Inflammatory macrophage (primary cell): ENCODE data around the gene TBX10.
A peak's percentile ranks its signal among the peaks of the same experiment; 100 is the strongest.
"Not testable (repeated sequence)": the region's sequence is repeated elsewhere in the genome, so short reads cannot be mapped to it uniquely, and the experiment has no call there.

Source experiments
- DNase-seq, 2 donors: peaks; one replicate each; pipeline ENCODE4 v3.0.0-alpha.2; 2020 to 2022

Gene TBX10

GRCh38 chr11:67630228-67630942 is 9.2 kb downstream of the TBX10 start:
- DNase-seq = peak; percentile 98

GRCh38 chr11:67629386-67630227 is 10.0 kb downstream of the TBX10 start, which contains the start of gene NUDT8:
Gene NUDT8 (minus strand): TSS chr11:67629937. CDS start chr11:67629911, 26 bp downstream.
- DNase-seq = peak; percentile 76 to 87

GRCh38 chr11:67628710-67629385 is 10.7 kb downstream of the TBX10 start:
- no peak for DNase-seq

GRCh38 chr11:67627812-67628624 is 11.5 kb downstream of the TBX10 start:
- DNase-seq = no peak

GRCh38 chr11:67627441-67627811 is 12.1 kb downstream of the TBX10 start:
- DNase-seq = no peak

GRCh38 chr11:67626970-67627369 is 12.6 kb downstream of the TBX10 start:
- DNase-seq = no peak

- not testable (repeated sequence) for DNase-seq
These were observed 13.3 kb downstream of the TBX10 start for GRCh38 chr11:67626131-67626833.

- DNase-seq = not testable (repeated sequence)
These were observed 15.8 kb downstream of the TBX10 start for GRCh38 chr11:67623795-67624194.

GRCh38 chr11:67622905-67623304 is 16.7 kb downstream of the TBX10 start:
- not testable (repeated sequence) for DNase-seq

GRCh38 chr11:67621928-67622327 is 17.6 kb downstream of the TBX10 start:
- DNase-seq = not testable (repeated sequence)

- not testable (repeated sequence) for DNase-seq
These were observed 18.9 kb downstream of the TBX10 start for GRCh38 chr11:67620621-67621020.

GRCh38 chr11:67619683-67620618 is 19.6 kb downstream of the TBX10 start:
- DNase-seq = not testable (repeated sequence)

- not testable (repeated sequence) for DNase-seq
These were observed 20.5 kb downstream of the TBX10 start for GRCh38 chr11:67618901-67619659.

- no peak for DNase-seq
These were observed 22.2 kb downstream of the TBX10 start for GRCh38 chr11:67617243-67617953.

- no peak for DNase-seq
These were observed 22.9 kb downstream of the TBX10 start for GRCh38 chr11:67616431-67617242.

GRCh38 chr11:67615728-67616430 is 23.7 kb downstream of the TBX10 start:
- no peak for DNase-seq
